Activated CD8-positive, alpha-beta memory T cell treated with anti-CD3 and anti-CD28 coated beads, Interleukin-2, amount 50 U/mL, for 1 hour (primary cell): Measurements from ENCODE around the gene DSTN.
"Not testable (repeated sequence)": the region's sequence is repeated elsewhere in the genome, so short reads cannot be mapped to it uniquely, and the experiment has no call there.

Experiments
- DNase-seq: peaks from one replicate; pipeline ENCODE4 v3.0.0-alpha.2; 2020; ENCODE audit errors: extremely low read depth

The DSTN gene

DNA sequence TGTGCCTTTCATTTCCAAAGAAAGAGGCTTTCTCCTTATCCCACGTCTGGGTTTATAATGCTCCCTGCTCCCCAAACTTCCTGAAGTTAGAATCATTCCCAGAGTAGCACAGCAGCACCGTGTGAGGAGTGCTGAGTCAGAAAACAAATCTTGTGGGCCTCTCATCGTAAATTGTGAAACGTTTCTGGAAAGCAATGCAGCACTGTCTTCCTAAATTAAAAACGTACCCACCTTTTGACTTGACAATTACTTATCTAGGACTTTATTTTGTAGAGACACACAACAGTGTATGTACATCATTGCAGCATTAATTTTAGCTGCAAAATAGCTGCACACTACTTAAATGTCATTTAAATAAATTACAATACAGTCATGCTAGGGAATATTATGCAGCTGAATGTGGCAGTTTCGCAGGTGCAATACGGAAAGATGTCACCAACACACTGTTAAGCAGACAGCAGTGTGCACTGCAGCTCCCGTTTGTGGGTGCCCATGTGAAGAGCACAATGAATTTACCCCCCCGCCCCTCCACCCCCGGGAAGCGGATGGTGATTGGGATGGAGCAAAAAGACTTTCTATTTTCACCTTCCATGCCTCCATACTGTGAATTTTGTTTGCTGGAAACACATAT lies 81.4 kb downstream of the DSTN start:
- no peak for DNase-seq

DNA sequence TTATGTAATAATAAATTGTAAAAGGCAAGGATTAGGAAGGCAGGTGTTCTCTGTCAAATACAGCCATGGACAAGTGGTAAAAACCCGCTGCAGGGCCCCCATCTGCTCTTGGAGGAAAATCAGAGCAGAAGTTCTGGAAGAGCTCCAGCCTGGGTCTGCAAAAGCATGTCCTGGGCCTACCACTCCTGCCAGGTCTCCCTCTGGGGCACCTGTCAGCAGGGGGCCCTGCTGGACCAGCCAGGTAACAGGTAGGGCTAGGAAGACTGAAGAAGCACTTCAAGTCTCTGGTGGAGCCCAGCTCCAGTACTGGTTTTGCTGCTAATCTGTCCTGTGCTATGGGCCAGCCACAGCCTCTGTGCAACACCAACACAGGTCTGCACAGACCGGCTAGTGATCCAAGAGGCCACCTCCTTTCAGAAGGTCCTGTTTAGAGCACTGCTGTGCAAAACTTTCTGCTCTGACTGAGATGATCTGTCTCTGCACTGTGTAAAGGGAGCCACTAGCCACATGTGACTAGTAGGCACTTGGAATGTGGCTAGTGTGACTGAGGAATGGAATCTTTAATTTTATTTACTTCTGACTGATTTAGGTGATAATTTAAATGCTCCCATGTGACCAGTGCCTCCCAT lies 82.0 kb downstream of the DSTN start:
- DNase-seq = no peak

DNA sequence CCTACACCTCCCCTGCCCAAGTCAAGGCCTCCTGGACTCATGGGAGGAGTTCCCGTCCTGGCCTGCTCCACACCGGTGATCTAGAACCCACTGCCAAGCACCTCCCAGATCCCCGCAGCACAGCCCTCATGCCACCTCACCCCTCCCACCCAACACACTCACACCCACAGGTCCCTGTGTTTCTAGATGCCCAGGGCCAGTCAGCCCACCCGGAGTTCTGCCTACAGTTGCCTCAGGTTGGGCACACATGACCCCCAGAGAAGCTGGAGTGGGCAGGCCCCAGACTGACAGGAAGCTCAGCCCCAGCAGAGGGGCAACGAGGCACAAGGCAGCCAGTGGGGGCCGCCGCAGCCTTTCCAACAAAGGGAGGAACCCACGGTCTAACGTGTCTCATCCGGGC lies 82.5 kb downstream of the DSTN start:
- no peak for DNase-seq

DNA sequence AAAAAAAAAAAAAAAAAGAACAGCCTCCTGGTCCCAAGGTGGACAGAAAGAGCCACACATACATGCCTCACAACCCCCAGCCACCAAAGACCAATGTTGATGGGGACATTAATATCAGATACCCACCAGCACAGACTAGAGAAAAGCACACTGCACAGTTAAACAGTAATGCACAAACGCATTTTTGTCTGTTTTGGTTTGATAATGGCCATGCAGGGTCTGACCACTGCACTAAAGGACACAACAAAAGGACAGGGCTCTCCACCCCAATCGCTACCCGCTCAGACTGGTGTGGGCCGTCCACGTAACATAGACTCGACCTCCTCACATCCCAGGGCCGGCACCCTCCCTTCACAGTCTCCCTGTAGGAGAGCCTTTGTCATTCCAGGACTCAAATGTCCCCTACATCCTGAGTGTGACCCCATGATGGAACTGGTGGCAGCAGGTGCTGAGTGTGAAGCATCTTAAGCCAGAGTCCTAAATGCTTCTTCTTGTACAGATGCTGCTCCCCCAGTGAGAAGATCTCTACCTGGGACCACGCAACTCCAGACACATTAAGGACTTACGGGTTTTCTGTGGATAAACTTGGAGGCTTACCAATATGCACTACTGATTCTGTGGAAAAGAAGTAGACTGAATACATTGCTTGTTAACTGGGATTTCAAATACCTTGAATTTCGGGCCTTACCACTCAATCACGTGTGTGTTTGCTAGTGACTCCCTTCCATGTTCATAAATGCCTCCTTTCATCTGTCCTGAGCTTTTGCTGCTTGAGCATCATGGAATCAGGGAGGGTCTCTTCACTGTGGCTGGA lies 84.2 kb downstream of the DSTN start:
- DNase-seq = no peak

DNA sequence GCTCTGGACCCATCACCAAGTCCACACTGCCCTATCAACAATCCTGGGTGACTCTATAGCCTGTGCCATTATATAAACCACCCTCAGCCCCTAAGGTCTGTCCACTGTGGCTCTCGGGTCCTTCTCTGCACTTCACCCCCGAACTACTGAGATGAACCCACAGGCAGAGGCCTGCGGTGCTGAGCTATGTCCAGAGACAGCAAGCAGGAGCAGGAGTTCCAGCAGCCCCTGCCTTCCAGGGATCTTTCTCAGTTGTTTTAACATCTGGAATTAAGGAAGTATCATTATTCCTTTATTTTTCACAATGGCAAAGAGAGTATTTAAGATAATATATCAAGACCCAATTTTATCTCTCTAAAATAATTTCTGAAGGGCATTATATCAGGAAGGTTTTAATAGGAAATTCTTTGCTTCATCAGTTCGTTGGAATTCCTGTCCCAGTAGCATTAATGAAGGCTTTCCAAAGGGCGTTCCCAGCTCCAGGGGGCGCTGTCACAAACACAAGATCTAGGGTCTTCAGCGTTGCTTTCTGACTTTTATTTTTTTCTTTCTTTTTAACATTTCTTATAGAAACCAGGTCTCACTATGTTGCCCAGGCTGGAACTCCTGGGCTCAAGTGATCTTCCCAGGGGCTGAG lies 84.9 kb downstream of the DSTN start:
- no peak for DNase-seq

DNA sequence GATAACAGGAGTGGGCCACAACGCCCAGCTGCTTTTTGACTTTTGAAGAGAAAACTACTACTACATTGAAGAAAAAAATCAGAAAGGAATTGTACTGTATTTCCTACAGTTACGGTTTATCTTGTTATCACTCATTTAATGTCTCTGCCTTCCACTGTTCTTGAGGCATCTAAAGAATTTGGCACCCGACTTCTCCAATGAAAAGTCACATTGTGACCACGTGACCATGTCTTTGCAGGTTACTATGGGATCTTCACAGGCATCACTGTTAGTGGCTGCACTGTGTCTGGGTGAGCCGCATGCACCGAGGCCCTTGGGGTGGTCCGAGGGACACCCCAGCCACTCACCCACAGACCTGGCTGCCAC lies 85.4 kb downstream of the DSTN start:
- DNase-seq = no peak

DNA sequence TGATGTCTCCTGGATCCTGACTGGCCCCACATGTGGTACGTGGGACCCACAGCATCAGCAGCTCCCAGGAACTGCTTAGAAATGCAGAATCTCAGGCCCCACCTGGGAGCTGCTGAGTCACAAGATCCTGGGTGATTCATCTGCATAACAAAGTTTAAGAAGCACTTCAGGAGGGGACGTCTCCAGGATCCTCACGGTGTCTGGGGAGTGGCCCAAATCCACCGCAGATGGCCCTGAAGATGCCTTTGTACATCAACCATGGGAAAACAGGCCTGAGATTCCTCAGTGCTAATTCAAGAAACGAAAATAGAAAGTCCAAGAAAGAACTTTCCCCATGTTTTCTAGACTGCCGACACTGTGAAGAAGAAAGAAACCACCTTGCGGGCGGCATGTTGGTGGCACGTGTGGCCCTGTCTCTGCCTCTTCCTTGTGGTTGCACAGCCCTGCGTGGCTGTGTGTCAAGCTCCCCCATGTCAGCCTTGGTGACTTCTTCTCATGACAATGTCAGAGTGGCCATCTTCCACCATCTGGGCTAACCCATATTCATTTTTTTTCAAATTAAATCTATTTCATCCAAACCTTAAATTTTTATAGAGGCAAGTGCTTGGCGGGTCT lies 86.1 kb downstream of the DSTN start:
- DNase-seq = no peak

DNA sequence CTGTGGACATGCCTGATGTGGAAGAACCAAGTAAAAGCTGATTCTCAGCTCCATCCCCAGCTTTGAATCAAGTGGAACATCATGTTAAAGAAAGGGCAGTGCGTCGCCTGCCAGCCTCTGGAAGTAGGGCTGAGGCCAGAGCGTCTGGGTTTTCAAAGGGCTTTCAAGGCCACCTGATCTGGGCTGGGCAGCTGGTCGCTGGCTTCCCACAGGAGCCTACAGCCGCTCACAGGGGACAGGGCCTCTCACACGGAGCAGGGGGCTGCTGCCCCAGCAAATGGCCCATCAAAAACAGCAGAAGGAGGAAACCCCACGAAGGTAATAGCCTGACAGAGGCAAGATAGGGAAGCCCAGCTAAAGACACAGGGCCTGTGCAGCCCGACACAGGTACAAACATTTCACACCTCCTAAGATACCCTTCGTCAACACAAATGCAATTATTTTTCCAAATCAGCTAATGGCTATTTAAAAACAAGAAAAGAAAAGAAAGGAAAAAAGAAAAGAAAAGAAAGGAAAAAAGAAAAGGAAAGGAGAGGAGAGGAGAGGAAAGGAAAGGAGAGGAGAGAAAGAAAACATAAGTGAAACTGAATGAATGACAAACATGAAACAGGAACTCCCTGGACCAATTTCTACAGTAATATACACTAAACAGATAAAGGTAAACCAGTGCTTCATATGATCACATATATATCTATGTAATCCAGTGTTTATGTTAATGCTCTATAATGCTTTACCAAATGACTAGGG lies 87.4 kb downstream of the DSTN start:
- DNase-seq = no peak

DNA sequence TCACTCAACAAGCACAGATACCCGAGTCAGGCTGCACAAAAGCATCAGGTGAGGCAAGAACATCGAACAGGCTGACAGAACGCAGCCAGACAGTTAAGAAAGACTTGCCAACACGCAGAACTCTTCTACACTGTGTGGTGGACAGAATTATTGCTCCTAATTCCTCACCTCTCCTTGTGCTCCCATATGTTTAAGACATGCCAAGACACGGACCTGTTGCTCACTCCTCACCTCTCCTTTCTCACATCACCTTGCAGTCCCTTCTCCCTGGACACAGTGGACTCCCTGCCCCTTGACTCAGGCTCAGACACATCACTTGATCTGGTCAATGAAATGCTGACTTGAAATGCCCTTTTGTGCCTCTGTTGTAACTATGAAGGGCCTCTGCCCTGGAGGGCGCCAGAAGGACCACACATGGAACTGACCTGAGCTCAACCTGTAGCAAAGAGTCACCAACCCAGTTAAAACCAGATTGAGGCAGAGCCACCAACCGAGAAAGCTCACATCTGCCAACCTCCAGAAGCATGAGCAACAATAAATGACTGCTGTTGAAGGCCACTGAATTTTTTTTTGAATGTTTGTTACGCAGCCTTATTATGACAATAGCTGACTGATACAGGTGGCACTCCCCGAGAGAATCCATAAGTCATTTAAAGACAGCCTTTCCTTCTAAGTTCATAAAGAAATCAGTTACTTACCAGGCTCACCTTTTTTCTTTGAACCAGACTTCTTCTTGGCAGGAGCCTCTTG lies 88.2 kb downstream of the DSTN start:
- no peak for DNase-seq

DNA sequence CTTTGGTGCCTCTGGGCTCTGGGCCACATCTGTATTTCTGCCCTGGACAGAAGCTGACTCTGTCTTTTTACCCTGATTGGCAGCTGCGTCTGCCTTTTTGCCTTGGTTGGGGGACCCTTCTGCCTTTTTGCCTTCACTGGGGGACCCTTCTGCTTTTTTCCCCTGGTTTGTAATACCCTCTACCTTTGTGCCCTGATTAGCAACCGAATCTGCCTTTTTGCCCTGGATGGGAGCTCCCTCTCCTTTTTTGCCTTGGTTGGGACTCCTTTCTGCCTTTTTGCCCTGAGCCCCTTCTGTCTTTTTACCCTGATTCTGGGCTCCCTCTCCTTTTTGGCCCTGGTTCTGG lies 88.7 kb downstream of the DSTN start:
- no peak for DNase-seq

DNA sequence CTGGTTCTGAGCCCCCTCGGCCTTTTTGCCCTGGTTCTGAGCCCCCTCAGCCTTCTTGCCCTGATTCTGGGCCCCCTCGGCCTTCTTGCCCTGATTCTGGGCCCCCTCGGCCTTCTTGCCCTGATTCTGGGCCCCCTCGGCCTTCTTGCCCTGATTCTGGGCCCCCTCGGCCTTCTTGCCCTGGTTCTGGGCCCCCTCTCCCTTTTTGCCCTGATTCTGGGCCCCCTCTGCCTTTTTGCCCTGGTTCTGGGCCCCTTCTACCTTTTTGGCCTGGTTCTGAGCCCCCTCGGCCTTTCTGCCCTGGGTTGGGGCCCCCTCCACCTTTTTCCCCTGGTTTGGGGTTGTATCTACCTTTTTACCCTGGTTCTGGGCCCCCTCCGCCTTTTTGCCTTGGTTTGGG lies 89.5 kb downstream of the DSTN start:
- DNase-seq = not testable (repeated sequence)
